ENCODE data around the gene MCRIP1. TPM values are rescaled to one million over a fixed set of nuclear protein-coding genes. Genes with fewer than 3 reads are reported as not detected.

Gene MCRIP1
- total and polyA plus RNA-seq, 4 donors, result 16.6 to 42.0 (median 26.2) TPM

GRCh38 chr17:81817758-81818147 is 15.3 kb downstream of the MCRIP1 start:
- Histone ChIP-seq H3K27ac (ENCODE audit: low read depth in 1 of 2, low read length in 2 of 2) (no peak overlapping the region), H3K9ac (ENCODE audit: low read depth in 1 of 2, low read length in 2 of 2) (no peak overlapping the region), H3K36me3 (ENCODE audit: control insufficient read depth in 4 of 4, insufficient read depth in 3 of 4, low read depth in 1 of 4, low read length in 3 of 4) (peaks cover 0 to 3% (median 0%) of the 10 kb centered on the region in 4 donors), H3K27me3 (ENCODE audit: control insufficient read depth in 4 of 4, insufficient read depth in 4 of 4, low read length in 3 of 4) (no peaks in the 10 kb centered on the region), H3K4me3 (ENCODE audit: low read depth in 1 of 3, low read length in 3 of 3) (no peak overlapping the region), H3K9me3 (ENCODE audit: control insufficient read depth in 4 of 4, low read length in 3 of 4) (no peaks in the 10 kb centered on the region), H3K4me1 (ENCODE audit: control insufficient read depth in 4 of 4, insufficient read depth in 4 of 4, low read length in 3 of 4) (peaks cover 8 to 18% (median 15%) of the 10 kb centered on the region in 4 donors)
- no peak for DNase-seq (ENCODE audit: low spot score)
- TF ChIP-seq REST (IDR thresholded peaks at IDR 0.05) (no peak), NR2F2 (IDR thresholded peaks at IDR 0.05) (no peak), FOXA1 (IDR thresholded peaks at IDR 0.05) (no peak), HNF4G (IDR thresholded peaks at IDR 0.05) (no peak), RAD21 (IDR thresholded peaks at IDR 0.05) (no peak), EGR1 (IDR thresholded peaks at IDR 0.05; ENCODE audit: low read depth in 2 of 2) (no peak), FOXA2 (IDR thresholded peaks at IDR 0.05) (no peak), YY1 (IDR thresholded peaks at IDR 0.05) (no peak), JUND (IDR thresholded peaks at IDR 0.05) (no peak), ATF3 (IDR thresholded peaks at IDR 0.05) (no peak), RXRA (IDR thresholded peaks at IDR 0.05) (no peak), HNF4A (conservative IDR thresholded peaks at IDR 0.05) (no peak), MAX (IDR thresholded peaks at IDR 0.05) (no peak), TAF1 (conservative IDR thresholded peaks at IDR 0.05) (no peak), SP1 (IDR thresholded peaks at IDR 0.05) (no peak), ZBTB33 (IDR thresholded peaks at IDR 0.05) (no peak), GABPA (IDR thresholded peaks at IDR 0.05 in 1 of 2, conservative IDR thresholded peaks at IDR 0.05 in 1 of 2) (no peak), CTCF (IDR thresholded peaks at IDR 0.05; ENCODE audit: low read depth, low read length, missing input control) (no peak)
- 64% methylated on average over 7 of the region's 7 CpGs for WGBS

All from liver (tissue), 9 donors.